Transverse colon (tissue), 4 donors: ENCODE measurements around the gene FAM120A. TPM values are rescaled to one million over a fixed set of nuclear protein-coding genes. Genes with fewer than 3 reads are reported as not detected.

ENCODE experiments used
- DNase-seq: peaks from one replicate; pipeline ENCODE4 v3.0.0-alpha.2; 2019
- H3K27ac ChIP-seq, 4 donors: fragments of 200-600 bp; sonication (generic); 2 replicates each; pipeline ENCODE4 v1.5.1; 2016 to 2018; ENCODE audit warnings: inconsistent platforms in 4 of 4
- H3K27me3 ChIP-seq: fragments of 200-600 bp; sonication (generic); 2 replicates; pipeline ENCODE4 v1.5.1; 2017; ENCODE audit warnings: inconsistent platforms
- H3K36me3 ChIP-seq, 4 donors: fragments of 200-600 bp; sonication (generic); 2 replicates each; pipeline ENCODE4 v1.5.1; 2017 to 2019; ENCODE audit warnings: inconsistent platforms in 4 of 4
- H3K4me1 ChIP-seq, 4 donors: fragments of 200-600 bp; sonication (generic); 2 replicates each; pipeline ENCODE4 v1.5.1; 2017 to 2020; ENCODE audit warnings: inconsistent platforms in 4 of 4
- H3K4me3 ChIP-seq, 4 donors: fragments of 200-600 bp; sonication (generic); 1 replicate in 1 of 4; 2 replicates in 3 of 4; pipeline versions ENCODE4 v1.5.1 to v1.6.1; 2017 to 2019; ENCODE audit warnings: inconsistent platforms in 4 of 4
- H3K9me3 ChIP-seq, 2 donors: fragments of 200-600 bp; sonication (generic); 2 replicates each; pipeline ENCODE4 v1.5.1; 2017 to 2019; ENCODE audit warnings: inconsistent platforms in 2 of 2
- EP300 ChIP-seq: sonication (generic); formaldehyde crosslinking; IDR thresholded peaks from one replicate; pipeline ENCODE4 v1.6.1; 2017; ENCODE audit warnings: antibody characterized with exemption, low read depth
- POLR2A ChIP-seq: fragments of 450-650 bp; IDR thresholded peaks from one replicate; pipeline ENCODE4 v1.6.1; 2016; ENCODE audit warnings: antibody characterized with exemption, mild to moderate bottlenecking, moderate library complexity
- POLR2AphosphoS5 ChIP-seq, 3 donors: sonication (generic); formaldehyde crosslinking; IDR thresholded peaks; one replicate each; pipeline ENCODE4 v1.6.1; 2016; ENCODE audit warnings: antibody characterized with exemption in 3 of 3
- WGBS, 2 donors: methylation state at CpG; one replicate each; pipeline ENCODE4 v1.1.5; 2018; ENCODE audit warnings: low coverage in 1 of 2; 5-methylcytosine and 5-hydroxymethylcytosine counted together
- in situ Hi-C, 4 donors: fragments of 200-750 bp; cut with MboI; loops; one replicate each; pipeline versions ENCODE4 v1.15.0 to v1.15.1; 2017; ENCODE audit warnings: low sequenced_read_pairs in 3 of 4, low pct_ligation_motif_present in 1 of 4, low pct_unique_long_range_greater_than_20kb in 1 of 4
- intact Hi-C: fragments of 100-400 bp; cut with DNase I; formaldehyde crosslinking; loops from one replicate; pipeline ENCODE4 v1.15.1; 2023; ENCODE audit warnings: low total_unique reads
- total RNA-seq, 4 donors: library from RNA; depleted of rRNA; stranded (reverse); fragments of >200 nt; gene quantifications; one replicate each; pipeline ENCODE4 v1.1.0, GENCODE V29; 2016
- TF ChIP-seq, protein P1 (sequence below), 5 experiments: fragments of 200-600 bp in 3 of 5; fragments of 450-650 bp in 2 of 5; sonication (generic) in 3 of 5; IDR thresholded peaks; 1 replicate in 2 of 5; 2 replicates in 3 of 5; pipeline ENCODE4 v1.5.1; 2016 to 2017; ENCODE audit warnings: antibody characterized with exemption in 5 of 5, inconsistent platforms in 3 of 5, mild to moderate bottlenecking in 2 of 5, moderate library complexity in 1 of 5

The FAM120A gene
- total RNA-seq, 4 donors from 2014 or later: 122 to 244 (median 180) TPM

GRCh38 chr9:93480728-93481324, 29.3 kb downstream of the FAM120A start:
- DNase-seq: no peak
- Histone ChIP-seq H3K27me3 (no peaks in the 10 kb centered on the region), H3K4me1 (peaks cover 0 to 22% (median 17%) of the 10 kb centered on the region in 4 donors), H3K4me3 (no peak overlapping the region), H3K36me3 (peaks cover 0 to 18% (median 2%) of the 10 kb centered on the region in 4 donors), H3K27ac (no peak overlapping the region), H3K9me3 (no peaks in the 10 kb centered on the region)
- in situ Hi-C loops (no loop called here), intact Hi-C loops (no loop called here)
- TF ChIP-seq POLR2AphosphoS5 (IDR thresholded peaks at IDR 0.05) (no peak), POLR2A (no peak), EP300 (no peak)
- TF ChIP-seq, protein P1, sequence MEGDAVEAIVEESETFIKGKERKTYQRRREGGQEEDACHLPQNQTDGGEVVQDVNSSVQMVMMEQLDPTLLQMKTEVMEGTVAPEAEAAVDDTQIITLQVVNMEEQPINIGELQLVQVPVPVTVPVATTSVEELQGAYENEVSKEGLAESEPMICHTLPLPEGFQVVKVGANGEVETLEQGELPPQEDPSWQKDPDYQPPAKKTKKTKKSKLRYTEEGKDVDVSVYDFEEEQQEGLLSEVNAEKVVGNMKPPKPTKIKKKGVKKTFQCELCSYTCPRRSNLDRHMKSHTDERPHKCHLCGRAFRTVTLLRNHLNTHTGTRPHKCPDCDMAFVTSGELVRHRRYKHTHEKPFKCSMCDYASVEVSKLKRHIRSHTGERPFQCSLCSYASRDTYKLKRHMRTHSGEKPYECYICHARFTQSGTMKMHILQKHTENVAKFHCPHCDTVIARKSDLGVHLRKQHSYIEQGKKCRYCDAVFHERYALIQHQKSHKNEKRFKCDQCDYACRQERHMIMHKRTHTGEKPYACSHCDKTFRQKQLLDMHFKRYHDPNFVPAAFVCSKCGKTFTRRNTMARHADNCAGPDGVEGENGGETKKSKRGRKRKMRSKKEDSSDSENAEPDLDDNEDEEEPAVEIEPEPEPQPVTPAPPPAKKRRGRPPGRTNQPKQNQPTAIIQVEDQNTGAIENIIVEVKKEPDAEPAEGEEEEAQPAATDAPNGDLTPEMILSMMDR (IDR thresholded peaks at IDR 0.05): no peak
- WGBS, 2 donors: 90 to 96% methylated on average over 3 to 7 of the region's 7 CpGs

DNA sequence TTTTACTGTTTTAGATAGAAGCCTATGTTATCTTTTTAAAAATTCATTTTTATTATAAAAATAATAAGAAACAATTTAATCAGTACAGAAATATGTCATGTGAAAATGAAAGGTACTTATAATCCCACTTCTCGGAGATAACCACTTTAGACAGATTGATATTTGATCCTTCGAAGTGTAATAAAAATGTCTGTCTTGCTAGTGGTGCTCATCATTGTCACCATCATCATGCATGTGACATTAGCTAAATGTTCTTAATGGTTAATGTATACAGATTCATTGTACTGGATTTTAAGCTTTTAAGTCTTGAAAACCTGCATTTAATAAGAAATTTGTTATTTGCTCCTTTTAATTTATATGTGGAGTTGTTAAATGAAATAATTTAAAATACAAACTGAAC, 32.0 kb downstream of the FAM120A start:
- H3K27ac ChIP-seq: no peak overlapping the region
- in situ Hi-C loops: no loop called here
- 88 to 94% methylated on average over 2 of the region's 2 CpGs for WGBS, 2 donors

GRCh38 chr9:93486268-93486667, 34.8 kb downstream of the FAM120A start:
- 94 to 100% methylated on average over 1 of the region's 1 CpG for WGBS, 2 donors
- Histone ChIP-seq H3K4me1 (peaks cover 0 to 4% (median 2%) of the 10 kb centered on the region in 4 donors), H3K9me3 (no peaks in the 10 kb centered on the region), H3K4me3 (no peak overlapping the region), H3K27me3 (no peaks in the 10 kb centered on the region), H3K36me3 (peaks cover 0 to 18% (median 0%) of the 10 kb centered on the region in 4 donors), H3K27ac (no peak overlapping the region)
- DNase-seq: no peak
- intact Hi-C loops (no loop called here), in situ Hi-C loops (no loop called here)
- TF ChIP-seq, protein P1 (IDR thresholded peaks at IDR 0.05): no peak
- TF ChIP-seq EP300 (no peak), POLR2AphosphoS5 (IDR thresholded peaks at IDR 0.05) (no peak), POLR2A (no peak)

More for the DNA sequence above, 32.0 kb downstream of the FAM120A start:
- intact Hi-C loops: no loop called here
- DNase-seq: no peak
- Histone ChIP-seq H3K27me3 (no peaks in the 10 kb centered on the region), H3K4me1 (peaks cover 0 to 4% (median 2%) of the 10 kb centered on the region in 4 donors), H3K36me3 (peaks cover 0 to 18% (median 2%) of the 10 kb centered on the region in 4 donors), H3K4me3 (no peak overlapping the region), H3K9me3 (no peaks in the 10 kb centered on the region)
- TF ChIP-seq, protein P1 (IDR thresholded peaks at IDR 0.05): no peak
- TF ChIP-seq POLR2A (no peak), POLR2AphosphoS5 (IDR thresholded peaks at IDR 0.05) (no peak), EP300 (no peak)

DNA sequence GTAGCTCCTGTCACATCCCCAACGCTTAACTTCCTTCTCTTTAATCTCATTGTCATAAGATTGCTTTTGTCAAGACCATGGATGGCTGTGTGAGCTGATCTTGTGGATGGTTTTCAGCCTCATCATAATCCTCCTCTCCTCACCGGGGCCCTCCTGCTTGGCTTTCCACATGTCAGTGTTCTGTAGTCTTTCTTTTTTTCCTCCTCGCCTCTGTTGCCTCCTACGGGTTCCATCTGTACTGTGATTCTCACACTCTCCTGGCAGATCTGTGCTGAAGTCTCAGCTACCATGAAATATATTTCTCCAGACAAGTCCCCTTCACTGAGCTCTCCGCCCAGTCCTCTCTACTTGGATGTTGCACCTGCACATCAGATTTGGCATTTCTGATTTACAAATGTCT, 36.8 kb downstream of the FAM120A start:
- Histone ChIP-seq H3K4me3 (no peak overlapping the region), H3K36me3 (peaks cover 0 to 18% (median 0%) of the 10 kb centered on the region in 4 donors), H3K27ac (no peak overlapping the region), H3K27me3 (no peaks in the 10 kb centered on the region), H3K4me1 (peaks cover 0 to 4% (median 2%) of the 10 kb centered on the region in 4 donors), H3K9me3 (no peaks in the 10 kb centered on the region)
- TF ChIP-seq, protein P1 (IDR thresholded peaks at IDR 0.05): no peak
- TF ChIP-seq POLR2AphosphoS5 (IDR thresholded peaks at IDR 0.05) (no peak), POLR2A (no peak), EP300 (no peak)
- no peak for DNase-seq
- in situ Hi-C loops: no loop called here
- WGBS, 2 donors: 94% methylated on average over 3 to 5 of the region's 5 CpGs
- intact Hi-C loops: no loop called here
